SK-N-SH treated with all-trans-retinoic acid at 6 μM for 48 hours (cell line): ENCODE data around the gene ADGRV1.

Source experiments
- ATAC-seq: fragments of 200-7000 bp; cut with Tn5 transposase; 3 replicates; pipeline ENCODE4 v1.9.1; 2020; ENCODE audit warnings: mild to moderate bottlenecking, moderate library complexity
- ARNTL ChIP-seq: fragments of 450-650 bp; formaldehyde crosslinking; IDR thresholded peaks from 2 replicates; pipeline ENCODE4 v1.5.0; 2020; ENCODE audit warnings: low read depth, mild to moderate bottlenecking, moderate library complexity, borderline replicate concordance
- BACH2 ChIP-seq: fragments of 250-450 bp; sonication (Bioruptor Pico); IDR thresholded peaks from 2 replicates; pipeline ENCODE4 v1.9.0; 2021; ENCODE audit warnings: mild to moderate bottlenecking, borderline replicate concordance
- CREB5 ChIP-seq: fragments of 250-450 bp; sonication (Bioruptor Pico); IDR thresholded peaks from 2 replicates; pipeline ENCODE4 v1.5.1; 2020; ENCODE audit warnings: low read depth, mild to moderate bottlenecking, moderate library complexity
- CSDC2 ChIP-seq: fragments of 250-450 bp; sonication (Bioruptor Pico); IDR thresholded peaks from 2 replicates; pipeline ENCODE4 v1.5.0; 2020; ENCODE audit warnings: mild to moderate bottlenecking, moderate library complexity
- GLIS3 ChIP-seq: fragments of 250-450 bp; sonication (Bioruptor Pico); IDR thresholded peaks from 2 replicates; pipeline ENCODE4 v1.5.0; 2020; ENCODE audit warnings: mild to moderate bottlenecking, moderate library complexity
- ISL1 ChIP-seq: fragments of 250-450 bp; sonication (Bioruptor Pico); IDR thresholded peaks from 2 replicates; pipeline ENCODE4 v2.1.2; 2022; ENCODE audit warnings: mild to moderate bottlenecking, moderate library complexity
- OSR1 ChIP-seq: fragments of 250-450 bp; sonication (Bioruptor Pico); IDR thresholded peaks from 2 replicates; pipeline ENCODE4 v1.8.0; 2022; ENCODE audit warnings: moderate library complexity, mild to moderate bottlenecking, inconsistent platforms
- PATZ1 ChIP-seq: fragments of 250-450 bp; sonication (Bioruptor Pico); IDR thresholded peaks from 2 replicates; pipeline ENCODE4 v1.8.0; 2020; ENCODE audit warnings: mild to moderate bottlenecking, moderate library complexity, borderline replicate concordance
- PPARA ChIP-seq: fragments of 250-450 bp; sonication (Bioruptor Pico); IDR thresholded peaks from 2 replicates; pipeline ENCODE4 v1.5.0; 2020; ENCODE audit warnings: mild to moderate bottlenecking, borderline replicate concordance
- RARB ChIP-seq: fragments of 250-450 bp; sonication (Bioruptor Pico); IDR thresholded peaks from 2 replicates; pipeline ENCODE4 v1.8.0; 2021; ENCODE audit warnings: mild to moderate bottlenecking, moderate library complexity
- SNAI2 ChIP-seq: fragments of 250-450 bp; sonication (Bioruptor Pico); IDR thresholded peaks from 2 replicates; pipeline ENCODE4 v1.5.0; 2020; ENCODE audit warnings: mild to moderate bottlenecking, moderate library complexity
- TCF4 ChIP-seq: fragments of 250-450 bp; sonication (Bioruptor Pico); IDR thresholded peaks from 2 replicates; pipeline ENCODE4 v1.8.0; 2021; ENCODE audit warnings: mild to moderate bottlenecking, moderate library complexity, borderline replicate concordance
- TOX ChIP-seq: fragments of 250-450 bp; sonication (Bioruptor Pico); IDR thresholded peaks from 2 replicates; pipeline ENCODE4 v1.8.0; 2021; ENCODE audit warnings: mild to moderate bottlenecking, moderate library complexity, borderline replicate concordance
- TSHZ2 ChIP-seq: fragments of 250-450 bp; sonication (Bioruptor Pico); IDR thresholded peaks from 2 replicates; pipeline ENCODE4 v1.5.0; 2020; ENCODE audit warnings: mild to moderate bottlenecking, moderate library complexity
- ZFP30 ChIP-seq: fragments of 450-650 bp; formaldehyde crosslinking; IDR thresholded peaks from 2 replicates; pipeline ENCODE4 v1.5.0; 2022; ENCODE audit warnings: mild to moderate bottlenecking, moderate library complexity
- ZNF565 ChIP-seq: fragments of 450-650 bp; formaldehyde crosslinking; conservative IDR thresholded peaks from 2 replicates; pipeline ENCODE4 v1.5.0; 2020; ENCODE audit warnings: low read depth, mild to moderate bottlenecking, moderate library complexity
- ZNF70 ChIP-seq: fragments of 450-650 bp; formaldehyde crosslinking; IDR thresholded peaks from 2 replicates; pipeline ENCODE4 v1.5.0; 2020; ENCODE audit warnings: mild to moderate bottlenecking, moderate library complexity
- ZNF8 ChIP-seq: fragments of 450-650 bp; formaldehyde crosslinking; IDR thresholded peaks from 2 replicates; pipeline ENCODE4 v1.5.0; 2020; ENCODE audit warnings: mild to moderate bottlenecking, moderate library complexity

The ADGRV1 gene

GRCh38 chr5:90955001-90955635 lies 396.5 kb downstream of the ADGRV1 start:
- TF ChIP-seq SNAI2: no peak
- no peak for TF ChIP-seq TSHZ2 (CRISPR knock-in tag)
- no peak for TF ChIP-seq ARNTL (CRISPR knock-in tag)
- TF ChIP-seq BACH2: no peak
- TF ChIP-seq ZNF70 (CRISPR knock-in tag): no peak
- no peak for TF ChIP-seq GLIS3 (CRISPR knock-in tag)
- no peak for TF ChIP-seq PPARA (CRISPR knock-in tag)
- no peak for TF ChIP-seq TOX (CRISPR knock-in tag)
- TF ChIP-seq, all 23 proteins: peak for 0
- ATAC-seq: no peak

GRCh38 chr5:90956511-90957097 lies 398.0 kb downstream of the ADGRV1 start:
- TF ChIP-seq PATZ1 (CRISPR knock-in tag) (no peak), RARB (CRISPR knock-in tag) (no peak), TSHZ2 (CRISPR knock-in tag) (no peak), CSDC2 (CRISPR knock-in tag) (no peak), TCF4 (CRISPR knock-in tag) (peak; percentile 9; the same call in 1 of the 2 replicates), BACH2 (no peak), CREB5 (no peak), ZNF565 (no peak)
- no peak for ATAC-seq

GRCh38 chr5:90957906-90958305 lies 399.3 kb downstream of the ADGRV1 start:
- TF ChIP-seq ZNF8: no peak
- no peak for ATAC-seq

- no peak for ATAC-seq
- no peak for TF ChIP-seq CREB5
- TF ChIP-seq ISL1: no peak
- no peak for TF ChIP-seq OSR1 (CRISPR knock-in tag)
- TF ChIP-seq TSHZ2 (CRISPR knock-in tag): no peak
- TF ChIP-seq BACH2: no peak
- TF ChIP-seq ZNF565: no peak
- no peak for TF ChIP-seq ZFP30 (CRISPR knock-in tag)
These were observed 400.7 kb downstream of the ADGRV1 start for GRCh38 chr5:90959262-90959661.
